Lung (tissue), 12 donors: Measurements from ENCODE around the gene PDAP1. TPM values are rescaled to one million over a fixed set of nuclear protein-coding genes. Genes with fewer than 3 reads are reported as not detected.
"Not testable (repeated sequence)": the region's sequence is repeated elsewhere in the genome, so short reads cannot be mapped to it uniquely, and the experiment has no call there.

Experiments
- ATAC-seq: fragments of 200-7000 bp; cut with Tn5 transposase; one replicate; pipeline ENCODE4 v1.9.1; 2020; ENCODE audit warnings: moderate number of reproducible peaks; ENCODE audit not compliant: insufficient read depth, low FRiP score
- DNase-seq, 3 donors: peaks; one replicate each; pipeline ENCODE4 v3.0.0-alpha.2; 2013 to 2017
- H3K27ac ChIP-seq, 2 donors: one replicate each; pipeline ENCODE4 v1.5.1; 2013; ENCODE audit warnings: mild to moderate bottlenecking in 2 of 2, moderate library complexity in 2 of 2, control low read depth in 1 of 2, inconsistent platforms in 1 of 2, low read depth in 1 of 2, low read length in 1 of 2
- H3K27me3 ChIP-seq, 3 donors: one replicate each; pipeline ENCODE4 v1.5.1; 2013; ENCODE audit warnings: low read length in 2 of 3; ENCODE audit not compliant: control insufficient read depth in 3 of 3, insufficient read depth in 3 of 3
- H3K36me3 ChIP-seq, 4 donors: one replicate each; pipeline ENCODE4 v1.5.1; 2013; ENCODE audit warnings: low read length in 4 of 4, mild to moderate bottlenecking in 1 of 4, moderate library complexity in 1 of 4; ENCODE audit not compliant: control insufficient read depth in 4 of 4, insufficient read depth in 4 of 4
- H3K4me1 ChIP-seq, 5 donors: one replicate each; pipeline ENCODE4 v1.5.1; 2013; ENCODE audit warnings: low read length in 5 of 5, mild to moderate bottlenecking in 2 of 5, moderate library complexity in 1 of 5; ENCODE audit not compliant: control insufficient read depth in 5 of 5, insufficient read depth in 5 of 5
- H3K4me3 ChIP-seq: one replicate; pipeline ENCODE4 v1.5.1; 2013; ENCODE audit warnings: mild to moderate bottlenecking, control low read depth, moderate library complexity
- H3K9ac ChIP-seq, 2 donors: one replicate each; pipeline ENCODE4 v1.5.1; 2013; ENCODE audit warnings: low read length in 2 of 2, control low read depth in 1 of 2; ENCODE audit not compliant: insufficient read depth in 1 of 2
- H3K9me3 ChIP-seq, 4 donors: one replicate each; pipeline ENCODE4 v1.5.1; 2013; ENCODE audit warnings: low read length in 3 of 4, mild to moderate bottlenecking in 1 of 4, moderate library complexity in 1 of 4; ENCODE audit not compliant: control insufficient read depth in 4 of 4, insufficient read depth in 3 of 4
- whole genome bisulfite sequencing, 2 donors: extraction: QIAGEN DNeasy Blood & Tissue Kit; methylation state at CpG; one replicate each; pipeline ENCODE4 v1.1.7; 2013; 5-methylcytosine and 5-hydroxymethylcytosine counted together
- polyA plus RNA-seq, 2 donors: library from polyadenylated mRNA; stranded (reverse); fragments of 200-250 nt; gene quantifications; one replicate each; pipeline ENCODE4 v1.2.1, GENCODE V29; 2013
- total RNA-seq, 2 donors: library from RNA; depleted of rRNA in 1 of 2; stranded (reverse); fragments of >200 nt in 1 of 2; gene quantifications; one replicate each; pipeline ENCODE4 v1.2.1, GENCODE V29; 2014 to 2021
- TF ChIP-seq, protein P1 (sequence below): IDR thresholded peaks from 2 replicates; pipeline ENCODE4 v1.5.1; 2012; ENCODE audit warnings: mild to moderate bottlenecking; ENCODE audit errors: control extremely low read depth, extremely low read depth
- donor health status: control.
- donor health status: control.
- donor health status: Bipolar disorder and iron deficiency.
- donor health status: healthy.
- donor health status: DM: yes; HTN: yes; CAD: no.

PDAP1 gene
- total and polyA plus RNA-seq, 4 donors, result 20.5 to 191 (median 113) TPM

DNA sequence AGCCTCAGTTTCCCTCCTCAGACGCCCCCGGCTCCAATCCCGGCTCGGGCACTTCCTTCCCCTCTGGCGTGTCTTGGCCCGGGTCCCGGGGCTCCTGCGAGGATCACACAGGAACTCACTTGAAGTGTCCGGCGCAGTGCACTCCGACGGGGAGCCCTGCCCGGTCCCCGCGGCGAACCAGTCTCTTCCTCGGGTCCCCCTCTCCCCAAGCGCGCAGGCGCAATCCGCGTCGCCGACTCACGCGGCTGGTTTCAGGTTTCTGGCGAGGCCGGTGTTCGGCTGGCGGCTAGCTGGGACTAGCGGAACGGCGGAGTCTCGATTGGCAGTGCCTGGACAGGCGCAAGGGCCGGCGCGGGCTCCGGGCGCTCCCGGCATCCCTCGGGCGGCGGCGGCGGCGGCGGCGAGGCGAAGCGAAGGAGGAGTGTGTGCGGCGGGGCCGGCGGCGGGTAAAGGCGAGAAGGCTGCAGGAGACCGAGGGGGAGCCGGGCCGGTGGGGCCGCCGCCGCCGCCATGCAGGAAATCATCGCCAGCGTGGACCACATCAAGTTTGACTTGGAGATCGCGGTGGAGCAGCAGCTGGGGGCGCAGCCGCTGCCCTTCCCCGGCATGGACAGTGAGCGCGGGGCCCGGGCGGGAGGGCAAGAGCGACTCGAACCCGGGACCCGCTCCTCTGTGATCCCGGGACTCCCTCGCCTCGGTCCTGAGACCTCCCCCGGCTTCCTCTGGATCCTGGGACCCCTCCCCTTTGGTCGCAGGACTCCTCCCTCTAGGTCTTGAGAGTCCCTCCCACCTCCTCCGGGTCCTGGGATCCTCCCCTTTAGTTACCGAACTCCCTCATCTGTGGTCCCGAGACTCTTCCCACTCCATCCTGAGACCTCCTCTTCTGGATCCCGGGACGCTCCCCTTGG is 30.4 kb upstream of the PDAP1 start, which contains the start of the genes CPSF4 and PTCD1:
CPSF4 (plus strand) TSS at position 371 of the 908 bp plus-strand sequence; CDS start at position 511, 140 bp downstream.
PTCD1 (minus strand) TSS at position 226 of the 908 bp plus-strand sequence. CDS start 3,556 bp downstream, outside the sequence.
- Histone ChIP-seq H3K9ac (peak within 1 kb of the TSS; percentile 63 to 81), H3K36me3 (peaks cover 0 to 14% (median 5%) of the 10 kb centered on the region in 4 donors), H3K27me3 (no peaks in the 10 kb centered on the region), H3K4me1 (peaks cover 4 to 12% (median 9%) of the 10 kb centered on the region in 5 donors), H3K27ac (peak within 1 kb of the TSS; percentile 85 to 89), H3K9me3 (no peaks in the 10 kb centered on the region), H3K4me3 (peak within 1 kb of the TSS; percentile 72)
- DNase-seq (peak; percentile 96 to 97 (median 97)), ATAC-seq (peak; percentile 96)
- 0 to 1% methylated on average over 80 to 89 of the region's 89 CpGs for WGBS, 2 donors
- TF ChIP-seq, protein P1, sequence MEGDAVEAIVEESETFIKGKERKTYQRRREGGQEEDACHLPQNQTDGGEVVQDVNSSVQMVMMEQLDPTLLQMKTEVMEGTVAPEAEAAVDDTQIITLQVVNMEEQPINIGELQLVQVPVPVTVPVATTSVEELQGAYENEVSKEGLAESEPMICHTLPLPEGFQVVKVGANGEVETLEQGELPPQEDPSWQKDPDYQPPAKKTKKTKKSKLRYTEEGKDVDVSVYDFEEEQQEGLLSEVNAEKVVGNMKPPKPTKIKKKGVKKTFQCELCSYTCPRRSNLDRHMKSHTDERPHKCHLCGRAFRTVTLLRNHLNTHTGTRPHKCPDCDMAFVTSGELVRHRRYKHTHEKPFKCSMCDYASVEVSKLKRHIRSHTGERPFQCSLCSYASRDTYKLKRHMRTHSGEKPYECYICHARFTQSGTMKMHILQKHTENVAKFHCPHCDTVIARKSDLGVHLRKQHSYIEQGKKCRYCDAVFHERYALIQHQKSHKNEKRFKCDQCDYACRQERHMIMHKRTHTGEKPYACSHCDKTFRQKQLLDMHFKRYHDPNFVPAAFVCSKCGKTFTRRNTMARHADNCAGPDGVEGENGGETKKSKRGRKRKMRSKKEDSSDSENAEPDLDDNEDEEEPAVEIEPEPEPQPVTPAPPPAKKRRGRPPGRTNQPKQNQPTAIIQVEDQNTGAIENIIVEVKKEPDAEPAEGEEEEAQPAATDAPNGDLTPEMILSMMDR, result peak; percentile 10

DNA sequence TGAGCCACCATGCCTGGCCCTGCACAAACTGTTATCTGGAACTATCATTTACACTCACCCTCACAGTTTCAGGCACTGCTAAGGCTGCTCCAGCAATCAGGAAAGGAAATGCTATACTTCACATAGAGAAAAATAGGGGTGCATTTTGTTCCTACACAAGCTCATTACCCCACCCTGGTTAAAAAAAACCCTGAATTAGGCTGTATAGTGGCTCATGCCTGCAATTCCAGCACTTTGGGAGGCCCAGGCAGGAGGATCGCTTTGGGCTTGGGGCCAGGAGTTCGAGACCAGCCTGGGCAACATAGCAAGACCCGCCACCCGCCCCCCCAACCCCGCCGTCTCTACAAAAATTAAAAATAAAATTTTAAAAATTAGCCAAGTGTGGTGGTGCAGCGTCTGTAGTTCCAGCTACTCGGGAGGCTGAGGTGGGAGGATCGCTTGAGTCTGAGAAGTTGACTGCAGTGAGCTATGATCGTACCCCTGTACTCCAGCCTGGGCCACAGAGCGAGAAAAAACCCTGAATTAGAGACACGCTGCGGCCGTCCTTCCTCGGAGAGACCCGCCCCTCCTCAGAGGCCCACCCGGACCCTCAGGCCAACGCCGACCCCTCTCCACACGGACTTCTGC is 29.7 kb upstream of the PDAP1 start:
- TF ChIP-seq, protein P1, result no peak
- no peaks in the 10 kb centered on the region for H3K27me3 ChIP-seq
- 23 to 24% methylated on average over 20 of the region's 20 CpGs for WGBS, 2 donors
- H3K27ac ChIP-seq, result peak overlapping the region; percentile 73 to 85
- peaks cover 4 to 12% (median 9%) of the 10 kb centered on the region in 5 donors for H3K4me1 ChIP-seq
- peak overlapping the region; percentile 63 to 68 for H3K9ac ChIP-seq
- DNase-seq (no peak), ATAC-seq (no peak)
- H3K36me3 ChIP-seq, result peaks cover 1 to 16% (median 6%) of the 10 kb centered on the region in 4 donors
- no peaks in the 10 kb centered on the region for H3K9me3 ChIP-seq
- peak overlapping the region; percentile 72 for H3K4me3 ChIP-seq

DNA sequence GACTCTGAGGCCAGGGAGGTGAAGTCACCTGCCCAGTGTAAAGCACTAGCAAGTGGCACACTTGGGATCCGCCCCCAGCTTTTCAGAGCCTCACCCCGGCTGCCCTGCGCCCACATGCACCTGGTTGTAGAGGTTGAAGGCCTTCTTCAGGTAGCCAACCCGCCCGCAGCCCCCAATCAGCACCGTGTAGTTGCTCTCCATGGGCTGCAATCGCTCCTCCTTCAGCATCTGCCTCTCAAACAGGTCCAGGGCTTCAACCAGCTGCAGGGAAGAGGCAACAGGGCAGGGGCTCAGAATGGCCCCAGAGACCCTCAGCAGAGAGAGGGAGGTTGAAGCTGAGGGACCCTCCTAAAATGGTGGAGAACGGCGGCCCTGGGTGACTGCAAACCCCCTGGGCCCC is 24.8 kb upstream of the PDAP1 start:
- Histone ChIP-seq H3K27ac (no peak overlapping the region), H3K4me1 (peaks cover 3 to 7% (median 5%) of the 10 kb centered on the region in 5 donors), H3K36me3 (peaks cover 12 to 46% (median 15%) of the 10 kb centered on the region in 4 donors), H3K9ac (no peak overlapping the region), H3K9me3 (no peaks in the 10 kb centered on the region), H3K27me3 (no peaks in the 10 kb centered on the region), H3K4me3 (no peak overlapping the region)
- DNase-seq (no peak), ATAC-seq (no peak)
- TF ChIP-seq, protein P1, result no peak
- WGBS, 2 donors, result 94 to 95% methylated on average over 9 of the region's 9 CpGs

DNA sequence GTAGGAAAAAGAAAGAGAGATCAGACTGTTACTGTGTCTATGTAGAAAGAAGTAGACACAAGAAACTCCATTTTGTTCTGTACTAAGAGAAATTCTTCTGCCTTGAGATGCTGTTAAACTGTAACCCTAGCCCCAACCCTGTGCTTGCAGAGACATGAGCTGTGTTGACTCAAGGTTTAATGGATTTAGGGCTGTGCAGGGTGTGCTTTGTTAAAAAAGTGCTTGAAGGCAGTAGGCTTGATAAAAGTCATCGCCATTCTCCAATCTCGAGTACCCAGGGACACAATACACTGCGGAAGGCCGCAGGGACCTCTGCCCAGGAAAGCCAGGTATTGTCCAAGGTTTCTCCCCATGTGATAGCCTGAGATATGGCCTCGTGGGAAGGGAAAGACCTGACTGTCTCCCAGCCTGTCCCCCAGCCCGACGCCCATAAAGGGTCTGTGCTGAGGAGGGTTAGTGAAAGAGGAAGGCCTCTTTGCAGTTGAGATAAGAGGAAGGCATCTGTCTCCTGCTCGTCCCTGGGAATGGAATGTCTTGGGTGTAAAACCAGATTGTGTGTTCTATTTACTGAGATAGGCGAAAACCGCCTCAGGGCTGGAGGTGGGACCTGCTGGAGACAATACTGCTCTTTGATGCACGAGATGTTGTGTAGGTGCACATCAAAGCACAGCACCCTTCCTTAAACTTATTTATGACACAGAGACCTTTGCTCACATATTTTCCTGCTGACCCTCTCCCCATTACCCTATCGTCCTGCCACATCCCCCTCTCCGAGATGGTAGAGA is 23.6 kb upstream of the PDAP1 start:
- WGBS, 2 donors, result 85 to 88% methylated on average over 13 of the region's 13 CpGs
- not testable (repeated sequence) for H3K4me1 ChIP-seq, H3K9ac ChIP-seq, H3K4me3 ChIP-seq, H3K27ac ChIP-seq, ATAC-seq, H3K9me3 ChIP-seq, H3K27me3 ChIP-seq
- peaks cover 12 to 46% (median 15%) of the 10 kb centered on the region in 4 donors for H3K36me3 ChIP-seq
- DNase-seq, result peak in 1 of 3 donors; percentile 21
